T-helper 2 cell treated with Interferon-gamma antibody and Interleukin-4, amounts not matched to agents 100 ng/mL and 5 ng/mL, for 36 hours (primary cell): ENCODE measurements around the gene BMS1. TPM values are rescaled to one million over a fixed set of nuclear protein-coding genes. Genes with fewer than 3 reads are reported as not detected.
"Not testable (repeated sequence)": the region's sequence is repeated elsewhere in the genome, so short reads cannot be mapped to it uniquely, and the experiment has no call there.

ENCODE experiments used
- intact Hi-C: fragments of 100-400 bp; cut with micrococcal nuclease; formaldehyde crosslinking; loops from one replicate; pipeline ENCODE4 v1.15.1; 2023
- total RNA-seq: library from RNA; stranded (reverse); gene quantifications from 2 replicates; pipeline ENCODE4 v1.2.3, GENCODE V29; 2022

The BMS1 gene
- total RNA-seq, 1 donor from 2014 or later: 21.0 TPM

DNA sequence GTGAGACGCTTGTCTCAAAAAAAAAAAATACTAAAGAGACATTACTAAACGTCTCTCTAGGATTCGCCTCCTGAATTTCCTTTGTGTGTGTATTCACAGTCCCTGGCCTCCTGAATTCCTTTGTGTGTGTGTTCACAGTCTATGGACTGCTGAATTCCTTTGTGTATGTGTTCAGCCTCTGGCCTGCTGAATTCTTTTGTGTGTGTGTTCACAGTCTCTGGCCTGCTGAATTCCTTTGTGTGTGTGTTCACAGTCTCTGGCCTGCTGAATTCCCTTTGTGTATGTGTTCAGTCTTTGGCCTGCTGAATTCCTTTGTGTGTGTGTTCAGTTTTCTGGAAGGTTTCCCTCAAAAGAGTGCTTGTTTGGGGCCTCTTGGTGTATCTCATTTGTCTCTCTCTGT is 8.2 kb downstream of the BMS1 start:
- intact Hi-C loops: no loop called here

DNA sequence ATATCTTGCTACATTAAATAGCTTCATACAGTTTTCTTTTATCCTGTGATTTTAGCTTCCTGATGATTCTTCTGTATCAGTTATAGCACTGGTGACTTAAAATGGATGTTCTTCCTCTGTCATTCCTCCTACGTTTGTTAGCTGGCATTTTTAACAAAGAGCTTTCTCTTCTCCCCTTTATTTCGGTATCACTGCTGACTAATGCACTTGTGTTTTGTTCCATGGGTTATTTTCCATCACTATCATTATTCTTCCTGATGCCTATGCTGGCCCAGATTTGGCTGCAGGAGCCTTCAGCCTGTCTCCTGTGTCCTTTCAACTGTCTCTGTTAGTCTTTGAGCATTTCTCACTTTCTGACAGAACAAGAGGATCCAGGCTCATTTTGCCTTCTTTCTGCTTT is 13.1 kb downstream of the BMS1 start:
- intact Hi-C loops: no loop called here

DNA sequence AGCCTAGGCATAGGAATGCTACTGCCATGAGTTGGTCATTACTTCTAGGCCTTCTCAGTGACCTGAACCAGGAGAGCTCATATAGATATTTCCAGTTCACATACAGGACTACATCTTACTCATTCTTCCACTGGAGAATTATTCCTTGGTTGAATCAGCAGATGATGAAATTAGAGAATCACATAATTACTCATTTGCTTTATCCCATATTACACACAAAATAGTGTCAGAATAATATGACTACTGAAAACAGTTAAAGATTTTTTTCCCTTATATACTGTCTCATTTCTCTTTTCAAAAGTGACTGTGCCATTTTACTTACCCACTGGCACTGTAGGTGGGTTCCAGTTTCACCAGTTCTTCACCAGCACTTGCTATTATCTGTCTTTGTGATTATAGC is 18.5 kb downstream of the BMS1 start:
- intact Hi-C loops: no loop called here

DNA sequence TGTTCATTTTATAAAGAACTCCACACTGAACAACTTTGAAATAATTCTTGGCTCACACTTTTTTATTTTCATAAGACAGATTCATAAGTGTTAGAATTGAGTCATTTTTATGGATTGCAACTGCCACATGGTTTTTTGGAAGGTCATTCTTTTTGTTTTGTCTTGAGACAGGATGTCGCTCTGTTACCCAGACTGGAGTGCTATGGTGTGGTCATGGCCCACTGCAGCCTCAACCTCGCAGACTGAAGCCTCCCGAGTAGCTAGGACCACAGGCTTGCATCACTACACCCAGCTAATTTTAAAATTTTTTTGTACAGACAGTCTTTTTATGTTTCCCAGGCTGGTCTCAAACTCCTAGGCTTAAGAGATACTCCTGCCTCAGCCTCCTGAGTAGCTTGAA is 20.3 kb downstream of the BMS1 start:
- intact Hi-C loops: no loop called here

DNA sequence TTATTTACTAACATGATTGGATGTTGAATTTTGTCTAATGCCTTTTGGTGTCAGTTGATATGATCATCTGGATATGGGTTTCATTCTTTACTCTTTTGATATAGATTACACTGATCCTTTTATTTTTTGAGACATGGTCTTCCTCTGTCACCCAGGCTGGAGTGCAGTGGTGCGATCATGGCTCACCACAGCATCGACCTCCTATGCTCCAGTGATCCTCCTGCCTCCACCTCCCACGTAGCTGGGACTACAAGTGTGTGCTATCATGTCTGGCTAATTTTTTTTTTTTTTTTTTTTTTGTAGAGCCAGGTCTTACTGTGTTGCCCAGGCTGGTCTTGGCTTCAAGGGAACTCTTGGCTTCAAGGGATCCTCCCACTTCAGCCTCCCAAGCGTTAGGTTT is 27.1 kb downstream of the BMS1 start:
- intact Hi-C loops: no loop called here

DNA sequence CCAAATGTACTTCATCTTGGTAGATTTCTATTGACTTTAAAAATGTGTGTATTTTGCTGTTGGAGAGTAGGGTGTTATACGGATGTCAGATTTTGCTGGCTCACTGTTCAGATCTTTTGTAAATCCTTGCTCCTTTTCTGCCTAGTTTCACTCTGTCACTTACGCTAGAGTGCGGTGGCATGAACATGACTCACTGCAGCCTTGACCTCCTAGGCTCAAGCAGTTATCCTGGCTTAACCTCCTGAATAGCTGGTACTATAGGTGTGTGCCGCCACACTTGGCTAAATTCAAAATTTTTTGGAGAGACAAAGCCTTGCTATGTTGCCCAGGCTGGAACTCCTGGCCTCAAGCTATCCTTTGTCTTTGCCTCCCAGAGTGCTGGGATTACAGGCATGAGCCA is 29.4 kb downstream of the BMS1 start:
- intact Hi-C loops: no loop called here

DNA sequence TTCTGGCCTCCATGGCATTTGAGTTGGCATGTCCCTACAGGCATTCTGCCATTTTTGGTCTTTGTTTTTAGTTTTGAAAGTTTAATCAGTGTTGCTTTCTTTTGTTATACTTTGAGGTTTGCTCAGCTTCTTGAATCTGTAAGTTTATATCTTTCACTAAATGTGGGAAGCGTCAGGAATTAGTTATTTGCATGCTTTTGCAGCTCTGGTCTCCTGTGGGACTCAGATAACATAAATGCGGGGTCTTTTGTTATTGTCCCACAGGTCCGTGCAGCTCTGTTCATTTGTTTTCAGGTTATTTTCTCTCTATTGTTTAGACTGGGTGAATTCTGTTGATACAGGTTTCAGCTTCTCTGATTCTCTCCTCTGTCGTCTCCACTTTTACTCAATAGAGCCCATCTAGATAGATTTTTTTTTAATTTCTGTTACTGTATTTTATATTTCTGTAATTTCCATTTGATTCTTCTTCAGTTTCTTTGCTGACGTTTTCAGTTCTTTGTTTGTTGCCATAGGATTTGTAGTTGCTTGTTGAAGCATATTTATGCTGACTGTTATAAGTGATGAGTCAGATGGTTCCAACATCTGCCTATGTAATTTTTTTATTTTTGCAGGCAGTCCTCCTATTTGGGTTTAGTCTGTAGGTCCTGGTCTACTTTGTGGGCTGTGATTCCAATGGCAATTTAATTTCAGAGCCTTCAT is 31.5 kb downstream of the BMS1 start:
- intact Hi-C loops: not testable (repeated sequence)

DNA sequence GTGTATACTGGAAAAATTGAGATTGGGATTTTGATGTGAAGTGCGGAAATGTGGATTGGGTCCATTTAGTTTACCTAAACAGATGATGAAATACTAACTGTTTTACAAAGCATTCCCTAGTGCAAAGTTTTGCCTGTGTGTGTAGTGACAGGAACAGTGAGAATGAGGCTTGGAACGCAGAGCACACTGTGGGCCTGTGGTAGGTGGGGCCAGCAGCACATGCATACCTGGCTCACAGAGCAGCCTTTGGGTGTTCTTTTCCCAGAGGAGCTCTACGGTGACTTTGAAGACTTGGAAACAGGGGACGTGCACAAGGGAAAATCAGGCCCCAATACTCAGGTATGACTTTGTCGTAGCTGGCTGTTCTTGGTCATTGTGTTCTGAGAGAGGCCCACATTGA is 33.7 kb downstream of the BMS1 start:
- intact Hi-C loops: not testable (repeated sequence)

DNA sequence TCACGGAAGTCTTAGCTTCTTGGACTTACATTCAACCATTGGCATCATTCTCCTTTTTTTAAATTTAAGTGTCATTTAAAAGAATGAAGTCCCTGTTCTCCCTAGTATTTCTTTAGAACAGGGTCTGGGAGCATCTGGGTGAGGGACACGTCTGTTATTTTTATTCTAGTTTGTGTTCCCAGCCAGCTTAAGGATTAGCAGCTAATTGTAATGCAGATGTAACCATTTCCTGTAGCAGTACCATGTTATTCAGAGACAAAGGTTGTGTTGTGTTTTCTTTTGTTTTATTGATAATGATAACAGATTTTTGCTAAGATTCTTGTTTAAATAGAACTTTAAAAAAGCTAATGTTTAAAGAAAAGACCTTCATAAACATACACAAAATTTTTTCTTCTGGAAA is 34.3 kb downstream of the BMS1 start:
- intact Hi-C loops: no loop called here

DNA sequence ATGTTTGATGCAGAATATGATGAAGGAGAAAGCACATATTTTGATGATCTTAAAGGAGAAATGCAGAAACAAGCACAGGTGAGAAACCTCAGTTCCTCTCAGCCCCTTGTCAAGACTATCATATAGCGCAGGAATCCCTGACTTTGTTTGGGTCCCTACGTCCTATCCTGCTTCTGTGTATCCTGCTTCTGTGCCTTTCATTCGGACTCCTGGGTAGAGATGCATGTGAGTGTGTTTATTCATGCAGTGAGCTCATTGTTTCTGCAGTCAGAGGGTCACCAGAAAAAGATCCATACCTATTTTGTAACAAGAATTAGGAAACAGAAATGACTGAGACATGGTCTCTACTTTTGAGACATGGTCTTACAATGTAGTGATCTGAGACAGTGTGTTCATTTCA is 34.8 kb downstream of the BMS1 start:
- intact Hi-C loops: not testable (repeated sequence)

DNA sequence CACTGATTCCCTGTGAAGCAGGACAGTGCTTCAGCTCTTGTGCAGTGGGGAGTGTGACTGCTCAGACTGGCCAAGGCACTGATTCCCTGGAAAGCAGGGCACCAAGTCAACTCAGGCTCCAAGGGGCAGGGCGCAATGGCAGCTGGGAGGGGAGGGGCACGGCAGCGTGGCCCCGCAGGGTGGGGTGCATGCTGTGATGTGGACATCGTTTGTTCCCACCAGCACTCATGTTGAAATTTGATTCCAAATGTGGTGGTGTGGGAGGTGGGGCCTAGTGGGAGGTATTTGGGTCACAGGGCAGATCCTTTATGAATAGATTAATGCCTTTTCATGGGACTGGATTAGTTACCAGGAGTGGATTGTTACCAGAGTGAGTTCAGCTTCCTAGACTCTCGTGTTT is 44.2 kb downstream of the BMS1 start:
- intact Hi-C loops: not testable (repeated sequence)

DNA sequence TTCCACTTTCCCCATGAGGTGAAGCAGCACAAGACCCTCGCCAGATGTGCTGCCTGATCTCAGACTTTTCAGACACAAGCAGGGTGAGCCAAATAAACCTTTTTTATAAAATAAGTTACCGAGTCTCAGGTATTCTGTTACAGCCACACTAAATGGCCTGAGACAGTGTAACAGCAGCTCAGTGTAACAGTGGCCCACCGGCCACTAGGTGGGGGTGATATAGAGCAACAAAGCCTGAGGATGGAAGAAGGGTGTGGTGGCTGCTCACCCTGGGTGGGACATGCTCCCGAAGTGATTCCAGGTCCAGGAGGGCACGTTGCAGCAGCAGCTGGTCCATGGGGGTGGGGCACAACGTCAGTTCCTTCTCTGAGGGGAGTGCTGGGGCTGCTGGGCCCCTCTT is 44.6 kb downstream of the BMS1 start:
- intact Hi-C loops: no loop called here

DNA sequence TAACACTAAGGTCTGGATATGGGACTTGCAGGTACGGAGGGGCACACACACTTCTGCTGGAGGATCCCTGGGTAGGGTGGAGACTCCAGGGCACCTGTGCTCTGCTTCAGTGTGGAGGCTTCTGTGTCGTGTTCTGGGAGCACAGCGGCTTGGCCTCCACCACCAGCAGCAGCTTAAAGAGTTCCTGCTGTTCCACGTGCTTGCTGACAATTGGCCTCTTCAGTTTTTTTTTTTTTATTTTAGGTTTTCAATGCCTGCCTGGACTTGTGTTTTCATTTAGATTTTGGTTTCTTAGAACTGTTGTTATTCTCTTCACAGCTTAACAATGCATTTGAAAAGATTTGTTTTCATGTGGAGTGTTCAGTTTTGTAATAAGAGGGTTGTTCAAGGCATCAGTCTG is 45.8 kb downstream of the BMS1 start:
- intact Hi-C loops: not testable (repeated sequence)

DNA sequence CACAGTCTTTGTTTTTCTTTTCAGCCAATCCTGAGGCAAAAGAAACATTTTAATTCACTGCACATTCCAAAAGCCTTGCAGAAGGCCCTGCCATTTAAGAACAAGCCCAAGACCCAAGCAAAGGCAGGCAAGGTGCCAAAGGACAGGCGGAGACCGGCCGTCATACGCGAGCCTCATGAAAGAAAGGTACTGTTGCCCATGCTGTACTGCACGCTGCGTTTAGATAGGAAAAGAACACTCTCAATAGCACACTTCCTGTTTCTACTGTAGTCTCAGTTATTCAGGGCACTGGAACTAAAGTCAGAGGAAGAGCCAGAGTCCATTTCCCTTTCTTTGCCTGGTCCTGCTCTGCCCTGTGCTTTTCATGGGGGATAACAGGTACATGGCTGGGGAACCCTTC is 47.6 kb downstream of the BMS1 start:
- intact Hi-C loops: no loop called here

DNA sequence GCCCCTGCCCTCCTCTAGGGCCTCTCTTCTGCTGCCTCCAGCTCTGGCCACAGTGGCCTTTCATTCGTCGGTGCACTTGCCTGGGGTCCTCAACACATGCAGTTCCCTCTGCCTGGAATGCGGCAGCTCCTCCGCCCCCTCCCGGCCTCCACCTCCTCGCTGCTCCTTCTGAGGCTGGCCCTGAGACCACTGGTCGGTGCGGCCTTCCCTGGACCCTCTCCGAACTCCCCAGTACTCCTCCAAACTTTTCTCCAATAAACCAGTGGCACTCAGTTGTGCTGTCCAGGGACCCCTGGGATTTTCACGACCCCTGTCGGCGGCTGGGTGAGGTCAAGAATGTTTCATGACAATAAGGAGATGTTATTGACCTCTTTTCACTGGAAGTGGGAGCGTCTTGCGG is 53.5 kb downstream of the BMS1 start:
- intact Hi-C loops: no loop called here

DNA sequence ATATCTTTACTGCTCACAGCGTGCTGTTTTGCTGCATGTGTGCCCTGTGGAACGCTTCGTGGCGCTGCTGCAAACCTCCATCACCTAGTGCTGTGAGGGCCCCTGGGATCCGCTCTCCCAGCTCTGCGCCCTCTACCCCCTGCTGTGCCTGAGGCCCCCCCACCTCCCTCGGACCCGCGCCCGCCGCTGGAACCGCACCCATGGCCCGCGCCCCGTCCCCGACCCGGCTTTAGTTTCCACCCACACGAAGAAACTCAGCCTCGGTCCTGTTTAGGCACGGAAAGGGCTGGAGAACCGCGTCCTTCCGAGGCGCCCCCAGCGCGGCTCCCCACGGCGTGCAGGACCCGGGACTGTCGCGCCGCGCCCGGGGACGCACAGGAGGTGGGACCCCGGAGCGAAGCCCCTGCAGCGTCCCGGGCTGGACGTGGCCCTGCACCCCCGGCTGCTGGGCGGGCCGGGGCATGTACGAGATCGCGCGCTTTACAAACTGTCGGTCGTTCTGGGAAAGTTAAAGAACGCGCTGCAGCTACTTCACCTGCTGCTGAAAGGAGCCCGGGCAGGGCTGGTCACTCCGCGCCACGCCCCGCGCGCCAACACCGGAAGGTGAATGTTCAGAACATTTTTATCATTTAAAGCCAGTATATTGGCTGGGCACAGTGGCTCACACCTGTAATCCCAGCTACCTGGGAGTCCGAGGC is 54.3 kb downstream of the BMS1 start:
- intact Hi-C loops: no loop called here

DNA sequence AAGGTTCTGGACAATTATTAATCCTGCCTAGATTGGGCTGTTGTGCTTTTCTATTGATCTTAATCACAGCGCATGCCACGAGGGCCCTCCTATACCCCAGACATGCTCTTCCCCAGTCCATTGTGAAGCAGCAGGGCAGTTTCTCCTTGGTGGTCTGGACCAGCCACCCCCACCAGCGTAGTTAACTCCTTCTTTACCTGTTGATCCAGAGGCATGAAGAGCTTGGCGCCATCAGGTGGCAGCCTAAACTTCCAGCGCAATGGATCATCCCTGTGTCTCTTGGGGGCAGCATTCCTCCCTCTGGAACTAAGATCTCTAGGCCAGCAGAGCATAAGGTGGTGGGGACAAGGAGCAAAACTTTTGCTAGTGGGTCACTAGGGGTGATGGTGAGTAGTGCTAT is 62.2 kb downstream of the BMS1 start:
- intact Hi-C loops: not testable (repeated sequence)

DNA sequence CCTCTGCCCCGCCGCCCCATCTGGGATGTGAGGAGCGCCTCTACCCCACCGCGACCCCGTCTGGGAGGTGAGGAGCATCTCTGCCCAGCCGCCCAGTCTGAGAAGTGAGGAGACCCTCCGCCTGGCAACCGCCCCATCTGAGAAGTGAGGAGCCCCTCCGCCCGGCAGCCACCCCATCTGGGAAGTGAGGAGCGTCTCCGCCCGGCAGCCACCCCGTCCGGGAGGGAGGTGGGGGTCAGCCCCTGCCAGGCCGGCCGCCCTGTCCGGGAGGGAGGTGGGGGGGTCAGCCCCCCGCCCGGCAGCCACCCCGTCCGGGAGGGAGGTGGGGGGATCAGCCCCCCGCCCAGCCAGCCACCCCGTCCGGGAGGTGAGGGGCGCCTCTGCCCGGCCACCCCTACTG is 64.7 kb downstream of the BMS1 start:
- intact Hi-C loops: not testable (repeated sequence)

DNA sequence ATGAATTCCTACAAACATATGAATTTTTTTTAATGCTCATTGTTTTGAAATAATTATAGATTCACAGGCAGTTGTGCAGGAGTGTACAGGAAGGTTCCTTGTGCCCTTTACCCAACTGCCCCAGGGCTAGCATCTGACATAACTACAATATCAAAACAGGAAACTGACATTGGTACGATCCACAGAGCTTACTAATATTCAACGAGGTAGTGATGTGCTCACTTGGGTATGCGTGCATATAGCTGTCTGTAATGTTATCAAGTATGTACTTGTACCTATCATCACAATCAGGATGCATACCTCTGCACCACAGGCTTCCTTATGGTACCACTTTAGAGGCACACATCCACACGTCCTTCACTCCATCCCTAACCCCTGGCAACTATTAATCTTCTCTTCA is 68.3 kb downstream of the BMS1 start:
- intact Hi-C loops: no loop called here

DNA sequence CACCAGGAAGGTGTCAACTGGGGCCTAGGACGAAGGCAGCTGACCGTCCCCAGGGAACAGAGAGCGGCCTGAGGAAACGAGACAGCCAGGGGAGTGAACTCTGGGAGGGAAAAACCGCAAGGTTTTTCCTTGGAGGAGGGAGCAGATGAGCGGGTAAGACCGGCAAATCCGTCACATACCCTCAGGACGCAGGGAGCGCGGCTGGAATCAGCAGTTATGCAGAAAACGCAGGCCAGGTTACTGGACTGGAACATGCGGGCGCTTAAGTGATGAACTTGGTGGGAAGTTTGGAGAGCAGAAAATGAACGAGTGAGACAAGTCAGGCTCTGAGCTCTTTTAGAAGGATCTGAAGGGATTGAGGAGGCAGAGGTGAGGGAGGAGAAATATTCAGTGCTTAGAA is 76.7 kb downstream of the BMS1 start:
- intact Hi-C loops: no loop called here

DNA sequence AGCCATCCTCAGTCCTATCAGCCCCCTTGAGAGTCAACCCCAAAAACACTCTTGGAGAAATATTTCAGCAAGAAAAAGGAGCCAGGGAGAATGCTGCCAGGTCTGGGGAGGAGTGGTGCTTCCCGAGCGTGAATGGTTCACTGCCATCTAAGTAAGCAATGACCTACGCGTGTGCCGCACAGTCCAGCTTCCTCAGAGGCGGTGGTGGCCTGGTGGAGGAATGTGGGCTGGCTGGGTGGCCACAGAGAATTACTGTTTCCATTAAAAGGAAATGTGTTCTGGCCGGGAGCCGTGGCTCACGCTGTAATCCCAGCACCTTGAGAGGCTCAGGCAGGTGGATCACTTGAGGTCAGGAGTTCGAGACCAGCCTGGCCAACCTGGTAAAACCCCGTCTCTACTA is 77.4 kb downstream of the BMS1 start:
- intact Hi-C loops: not testable (repeated sequence)

DNA sequence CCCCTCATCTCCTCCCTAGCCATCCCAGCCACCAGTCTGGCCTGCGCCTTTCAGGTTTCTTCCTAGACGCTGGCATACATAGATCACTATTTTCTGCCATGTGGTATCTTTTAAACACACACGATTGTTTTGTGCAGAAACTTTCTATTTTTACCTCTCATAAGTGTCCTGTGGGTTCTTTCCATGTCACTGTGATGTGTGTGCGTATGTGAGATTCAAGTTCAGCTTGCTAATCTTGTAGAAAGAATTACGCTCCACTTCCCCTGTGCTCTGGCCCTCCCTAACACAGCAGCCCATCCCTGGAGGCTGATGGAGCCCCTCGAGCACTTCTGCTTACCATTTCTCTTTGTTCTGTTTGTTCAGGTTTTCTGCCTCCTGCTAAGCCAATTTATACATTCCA is 80.2 kb downstream of the BMS1 start:
- intact Hi-C loops: not testable (repeated sequence)

DNA sequence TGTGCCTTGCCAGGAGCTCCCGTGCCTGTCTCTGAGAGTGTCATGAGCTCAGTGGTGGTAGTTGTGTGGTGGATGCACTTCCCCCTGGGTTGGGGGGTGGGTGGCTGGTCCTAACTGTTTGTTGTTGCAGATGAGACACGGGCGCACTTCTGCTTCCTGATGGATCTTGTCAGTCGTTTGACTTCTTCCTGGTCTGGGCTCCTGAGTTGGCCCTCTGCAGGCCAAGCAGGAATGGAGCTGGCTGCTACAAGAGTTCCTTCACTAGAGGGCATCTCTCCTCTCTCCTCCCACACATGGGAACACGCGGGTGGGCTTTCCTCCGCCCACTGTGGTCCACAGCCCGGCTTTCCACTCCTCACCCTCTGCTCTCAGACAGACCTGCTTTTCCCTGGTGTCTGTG is 82.0 kb downstream of the BMS1 start:
- intact Hi-C loops: no loop called here
